Fibroblast of mammary gland (primary cell): ENCODE data around the gene TRPC6.

Experiments used
- DNase-seq: peaks from one replicate; pipeline ENCODE4 v3.0.0-alpha.2; 2010; ENCODE audit warnings: low read depth
- H3K4me3 ChIP-seq: 2 replicates; pipeline ENCODE4 v1.5.1; 2011; ENCODE audit warnings: low read depth, mild to moderate bottlenecking, low read length, moderate library complexity; ENCODE audit not compliant: control insufficient read depth
- TF ChIP-seq, protein P1 (sequence below): conservative IDR thresholded peaks from 2 replicates; pipeline ENCODE4 v1.5.1; 2011; ENCODE audit warnings: low read depth, low read length, inconsistent platforms; ENCODE audit not compliant: control insufficient read depth, insufficient read depth

The TRPC6 gene

GRCh38 chr11:101586965-101587364 is 3.2 kb upstream of the TRPC6 start:
- DNase-seq, result no peak
- TF ChIP-seq, protein P1, sequence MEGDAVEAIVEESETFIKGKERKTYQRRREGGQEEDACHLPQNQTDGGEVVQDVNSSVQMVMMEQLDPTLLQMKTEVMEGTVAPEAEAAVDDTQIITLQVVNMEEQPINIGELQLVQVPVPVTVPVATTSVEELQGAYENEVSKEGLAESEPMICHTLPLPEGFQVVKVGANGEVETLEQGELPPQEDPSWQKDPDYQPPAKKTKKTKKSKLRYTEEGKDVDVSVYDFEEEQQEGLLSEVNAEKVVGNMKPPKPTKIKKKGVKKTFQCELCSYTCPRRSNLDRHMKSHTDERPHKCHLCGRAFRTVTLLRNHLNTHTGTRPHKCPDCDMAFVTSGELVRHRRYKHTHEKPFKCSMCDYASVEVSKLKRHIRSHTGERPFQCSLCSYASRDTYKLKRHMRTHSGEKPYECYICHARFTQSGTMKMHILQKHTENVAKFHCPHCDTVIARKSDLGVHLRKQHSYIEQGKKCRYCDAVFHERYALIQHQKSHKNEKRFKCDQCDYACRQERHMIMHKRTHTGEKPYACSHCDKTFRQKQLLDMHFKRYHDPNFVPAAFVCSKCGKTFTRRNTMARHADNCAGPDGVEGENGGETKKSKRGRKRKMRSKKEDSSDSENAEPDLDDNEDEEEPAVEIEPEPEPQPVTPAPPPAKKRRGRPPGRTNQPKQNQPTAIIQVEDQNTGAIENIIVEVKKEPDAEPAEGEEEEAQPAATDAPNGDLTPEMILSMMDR, result no peak
- H3K4me3 ChIP-seq, result no peak overlapping the region

DNA sequence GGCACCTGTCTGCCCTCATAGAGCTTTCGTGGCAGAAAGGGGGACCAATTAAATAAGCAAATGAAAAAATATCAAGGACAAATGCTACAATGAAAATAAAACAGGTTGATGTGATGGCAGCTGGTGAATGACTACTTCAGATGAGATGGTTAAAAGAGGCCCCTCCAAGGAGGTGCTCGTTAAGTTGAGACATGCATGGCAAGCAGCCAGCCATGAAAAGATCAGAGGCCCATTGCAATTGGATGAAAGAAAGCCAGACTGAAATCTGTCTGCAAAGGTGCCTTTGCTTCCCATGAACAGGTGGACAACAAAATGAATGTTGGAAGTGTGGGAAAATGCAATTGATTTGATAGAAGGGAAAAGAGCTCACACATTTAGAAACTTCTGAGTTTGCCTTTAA is 848 bp upstream of the TRPC6 start:
- no peak for DNase-seq
- TF ChIP-seq, protein P1, result no peak
- H3K4me3 ChIP-seq, result no peak overlapping the region

DNA sequence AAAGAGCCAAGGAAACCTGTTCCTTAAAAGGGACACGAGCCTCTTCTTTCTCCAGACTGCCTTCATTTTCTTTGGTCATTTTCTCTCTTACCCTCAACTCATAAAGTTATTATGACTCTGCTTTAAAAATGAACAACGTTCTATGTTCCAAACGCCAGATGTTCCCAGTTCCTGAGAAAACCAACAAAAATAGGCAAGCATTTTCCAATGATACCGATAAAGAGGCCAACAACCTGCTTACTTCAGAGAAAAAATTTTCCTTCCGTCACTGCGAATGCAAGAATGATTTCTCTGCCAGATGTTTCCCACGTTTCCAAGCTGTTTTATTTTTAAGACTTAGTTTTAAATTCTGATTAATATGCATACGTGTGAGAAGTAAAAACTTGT is 315 bp upstream of the TRPC6 start:
- H3K4me3 ChIP-seq, result no peak overlapping the region
- TF ChIP-seq, protein P1, result no peak
- DNase-seq, result no peak

DNA sequence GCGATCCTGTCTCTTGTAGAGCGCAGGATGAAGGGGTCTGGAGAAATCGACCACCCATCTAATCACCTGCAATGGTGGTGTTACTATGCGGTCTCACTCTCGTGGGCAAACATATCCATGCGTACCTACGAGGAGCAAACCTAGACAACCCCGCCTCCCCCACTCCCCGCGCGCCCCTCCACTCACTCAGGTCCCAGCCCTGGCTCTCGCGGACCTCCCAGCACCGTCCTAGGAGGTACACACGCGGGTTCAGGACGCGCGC is 887 bp downstream of the TRPC6 start:
- peak overlapping the region; percentile 31 for H3K4me3 ChIP-seq
- TF ChIP-seq, protein P1, result no peak
- DNase-seq, result no peak

GRCh38 chr11:101582236-101582988 is 1.4 kb downstream of the TRPC6 start:
- TF ChIP-seq, protein P1, result no peak
- peak overlapping the region; percentile 31 for H3K4me3 ChIP-seq
- DNase-seq, result peak; percentile 23

GRCh38 chr11:101577461-101577860 is 6.3 kb downstream of the TRPC6 start:
- TF ChIP-seq, protein P1, result no peak
- DNase-seq, result no peak
- H3K4me3 ChIP-seq, result no peak overlapping the region

- no peak overlapping the region for H3K4me3 ChIP-seq
- TF ChIP-seq, protein P1, result no peak
- DNase-seq, result no peak
Measured at GRCh38 chr11:101576456-101576855, 7.4 kb downstream of the TRPC6 start.
